ENCODE data around the gene DCN.

DNA sequence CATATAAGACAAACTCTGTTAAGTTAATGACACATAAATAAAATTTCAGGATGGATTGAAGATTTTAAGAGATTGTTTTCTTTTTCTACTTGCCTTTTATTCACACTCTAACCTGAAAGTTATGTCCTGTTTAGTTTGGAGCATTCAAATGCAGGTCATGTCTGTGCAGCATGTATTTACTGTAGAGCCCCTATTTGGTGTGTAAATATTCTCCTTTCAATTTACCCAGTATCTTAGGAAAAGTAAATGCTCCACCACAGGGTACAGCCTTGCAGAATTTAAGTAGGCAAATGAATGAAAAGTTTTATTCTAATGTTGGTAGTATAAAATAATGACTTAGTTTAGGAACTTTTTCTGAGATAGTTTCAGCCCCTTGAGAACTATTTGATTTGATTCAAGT, 6.2 kb upstream of the DCN start:
- no peak for TF ChIP-seq CTCF (conservative IDR thresholded peaks at IDR 0.05; ENCODE audit: low read length)
- no peak for TF ChIP-seq EZH2phosphoT487 (IDR thresholded peaks at IDR 0.05; ENCODE audit: borderline replicate concordance, low read depth, low read length)

Measured in OCI-LY7 (cell line).